NCI-H2227 (cell line): ENCODE measurements around the gene STEAP1.
A peak's percentile ranks its signal among the peaks of the same experiment; 100 is the strongest.
"Not testable (repeated sequence)": the region's sequence is repeated elsewhere in the genome, so short reads cannot be mapped to it uniquely, and the experiment has no call there.

ENCODE experiments used
- DNase-seq: peaks from one replicate; lab custom pipeline; 2025; ENCODE audit not compliant: unreplicated experiment; lab: John Stamatoyannopoulos, UW

STEAP1 gene

DNA sequence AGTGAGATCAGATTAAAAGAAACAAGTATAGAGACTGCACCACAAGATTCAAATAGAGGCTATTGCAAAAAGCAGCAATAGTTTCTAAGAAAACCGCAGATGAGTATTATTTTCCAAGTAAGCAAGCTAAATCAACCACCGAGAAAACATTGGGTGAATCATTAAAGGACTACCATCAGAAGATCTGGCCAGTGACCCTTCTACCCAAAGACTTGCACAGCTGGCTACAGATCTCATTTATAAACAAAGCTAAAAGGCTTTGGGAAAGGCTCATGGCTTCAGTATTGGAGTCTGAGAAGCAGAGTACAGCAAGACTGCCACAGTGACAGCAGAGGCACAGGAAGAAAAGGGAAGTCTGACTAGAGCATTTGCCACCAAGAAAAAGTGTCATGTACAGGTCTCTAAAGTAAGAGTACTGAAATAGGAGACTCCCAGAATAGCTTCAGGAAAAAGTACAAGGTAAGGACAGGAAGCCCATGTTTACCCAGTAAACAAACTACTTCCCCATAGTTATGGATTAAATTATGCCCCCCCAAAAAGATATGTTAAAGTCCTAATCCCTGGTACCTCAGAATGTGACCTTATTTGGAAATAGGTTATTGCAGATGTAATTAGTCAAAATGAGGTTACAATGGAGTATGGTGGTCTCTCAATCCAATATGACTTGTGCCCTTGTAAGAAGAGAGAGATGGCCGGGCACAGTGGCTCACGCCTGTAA lies 19.0 kb downstream of the STEAP1 start:
- no peak for DNase-seq

DNA sequence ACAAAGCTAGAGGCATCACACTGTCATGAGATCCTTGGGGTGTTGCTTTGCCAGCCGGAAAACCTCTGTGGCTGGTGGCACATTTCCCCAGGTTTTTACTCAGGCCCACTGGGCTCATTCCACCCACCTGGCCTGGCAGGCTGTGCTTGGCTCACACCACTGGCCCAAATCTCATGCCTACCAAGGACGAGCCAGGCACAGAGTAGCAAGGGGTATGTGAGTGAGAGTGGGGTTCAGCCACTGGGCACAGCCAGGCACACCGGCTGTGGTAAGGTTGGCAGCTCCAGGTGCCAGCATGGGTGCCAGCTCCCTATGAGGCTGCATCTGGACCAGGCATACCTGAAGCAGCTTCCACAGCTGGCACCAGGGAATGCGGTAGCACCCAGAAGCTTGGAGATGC lies 21.4 kb downstream of the STEAP1 start:
- DNase-seq: no peak

DNA sequence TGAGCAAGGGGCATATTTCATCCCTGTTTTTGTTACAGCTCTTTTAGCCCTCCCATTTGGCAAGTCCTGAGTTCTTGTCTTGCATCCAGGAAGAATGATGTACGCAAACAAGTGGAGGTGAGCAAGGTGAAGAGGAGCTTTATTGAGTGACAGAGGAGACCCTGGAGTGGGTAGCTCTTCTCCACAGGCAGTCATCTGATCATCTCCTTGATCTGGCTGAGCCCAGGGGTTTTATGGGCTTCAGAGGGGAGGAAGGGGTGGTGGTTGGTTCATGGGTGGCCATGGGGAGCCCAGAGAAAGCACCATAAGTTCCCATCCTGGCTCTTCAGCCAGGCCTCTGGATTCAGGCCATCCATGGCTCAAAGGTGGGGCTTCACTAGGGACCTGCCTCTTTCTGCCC lies 21.9 kb downstream of the STEAP1 start:
- no peak for DNase-seq

DNA sequence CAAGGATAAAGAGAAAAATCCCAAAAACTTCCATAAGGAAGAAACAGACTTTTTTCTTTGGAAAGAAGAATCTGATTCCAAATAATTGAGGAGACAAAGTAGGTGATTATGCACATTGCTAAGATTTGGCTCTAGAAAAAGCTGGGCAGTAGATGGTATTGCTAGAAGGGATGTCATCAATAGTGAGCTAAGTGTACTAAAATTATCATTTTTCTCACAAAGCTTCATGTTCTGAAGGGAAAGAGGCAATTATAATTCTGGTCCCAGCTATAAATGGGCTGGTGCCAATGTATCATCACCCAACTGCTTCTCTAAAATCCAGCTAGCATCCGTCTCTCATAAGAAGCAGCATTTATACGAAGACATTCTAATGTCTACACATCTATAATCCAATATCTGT lies 23.9 kb downstream of the STEAP1 start:
- no peak for DNase-seq

- no peak for DNase-seq
Measured at GRCh38 chr7:90178679-90179278, 24.5 kb downstream of the STEAP1 start.

DNA sequence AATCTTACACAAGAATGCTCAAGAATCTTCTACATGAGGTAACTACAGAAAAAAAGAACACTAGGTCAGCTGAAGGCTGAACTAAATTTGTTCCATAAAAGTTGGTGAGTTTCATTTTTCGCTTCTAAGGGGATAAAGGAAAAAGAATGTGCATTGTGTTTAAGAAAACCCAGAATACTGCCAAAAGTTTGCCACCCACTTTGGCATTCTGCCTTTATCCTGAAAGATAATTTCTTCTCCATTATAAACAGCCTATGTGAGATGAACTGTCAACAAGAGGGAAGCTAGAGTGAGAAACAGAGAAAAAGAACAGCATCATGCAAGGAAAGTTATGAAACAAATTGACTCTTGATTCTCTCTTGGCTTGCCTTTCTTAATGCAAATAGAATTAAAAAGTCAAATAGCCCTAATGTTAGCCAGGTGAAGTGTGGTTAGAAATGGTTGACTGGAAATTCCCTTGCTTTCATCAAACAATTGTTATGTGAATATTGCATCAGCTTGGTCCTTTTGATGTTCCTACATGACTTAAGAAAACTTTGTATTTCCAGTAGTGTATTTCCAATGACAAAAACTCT lies 25.8 kb downstream of the STEAP1 start:
- DNase-seq: no peak

- DNase-seq: no peak
Measured at GRCh38 chr7:90180649-90181048, 26.4 kb downstream of the STEAP1 start.

DNA sequence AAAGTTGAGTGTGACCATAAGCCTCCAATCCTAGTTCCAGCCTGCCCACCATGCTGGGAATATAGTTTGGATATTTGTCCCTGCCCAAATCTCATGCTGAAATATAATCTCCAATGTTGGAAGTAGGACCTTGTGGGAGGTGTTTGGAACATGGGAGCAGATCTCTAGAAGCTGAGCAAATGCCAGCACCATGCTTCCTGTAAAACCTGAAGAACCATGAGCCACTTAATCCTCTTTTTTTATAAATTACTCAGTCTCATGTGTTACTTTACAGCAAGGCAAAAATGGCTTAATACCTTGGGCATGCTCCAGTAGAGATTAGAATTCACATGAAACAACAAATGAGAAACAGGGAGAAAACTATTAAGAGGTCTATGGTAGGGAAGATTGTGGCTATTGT lies 27.2 kb downstream of the STEAP1 start:
- DNase-seq: no peak

- not testable (repeated sequence) for DNase-seq
Measured at GRCh38 chr7:90186290-90186689, 32.0 kb downstream of the STEAP1 start.

GRCh38 chr7:90187507-90188050 lies 33.3 kb downstream of the STEAP1 start:
- no peak for DNase-seq

- DNase-seq: no peak
Measured at GRCh38 chr7:90188281-90188680, 34.0 kb downstream of the STEAP1 start.

DNA sequence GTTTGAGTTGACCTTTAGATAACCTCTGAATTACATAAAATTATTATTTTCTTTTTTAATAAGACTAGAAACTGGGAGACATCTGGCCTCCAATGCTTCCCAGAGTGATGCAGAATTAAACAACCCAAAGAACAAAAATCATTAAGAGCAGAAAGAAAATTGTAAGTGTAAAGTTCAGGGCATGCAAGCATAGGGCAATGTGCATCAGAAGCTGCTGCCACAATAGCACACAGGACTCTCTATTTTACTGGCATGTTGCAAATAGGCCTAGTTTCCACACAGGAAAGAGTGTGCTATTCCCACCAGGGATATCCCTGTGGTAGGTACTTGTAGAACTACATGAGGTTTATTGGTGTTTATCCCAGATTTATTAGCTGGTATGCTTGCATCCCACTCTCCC lies 36.7 kb downstream of the STEAP1 start:
- no peak for DNase-seq

DNA sequence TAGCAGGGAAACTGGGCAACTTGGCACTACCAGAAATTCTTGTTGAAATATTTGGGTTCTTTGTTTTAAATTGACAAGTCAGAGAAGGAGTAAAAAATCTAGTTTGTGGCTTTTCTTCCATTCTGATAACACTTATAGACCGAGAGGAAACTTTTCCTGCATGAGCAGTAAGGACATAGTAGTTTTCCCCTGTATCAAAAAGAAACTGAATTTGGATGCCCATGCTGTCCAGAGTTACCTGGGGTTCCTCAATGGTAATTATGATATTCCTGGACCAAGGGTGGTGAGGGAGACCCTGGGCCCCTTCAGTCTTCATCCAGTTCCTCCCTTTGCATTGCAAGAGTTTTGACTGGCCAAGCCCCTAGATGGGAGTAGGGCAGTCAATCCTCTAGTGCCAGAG lies 37.4 kb downstream of the STEAP1 start:
- no peak for DNase-seq

DNA sequence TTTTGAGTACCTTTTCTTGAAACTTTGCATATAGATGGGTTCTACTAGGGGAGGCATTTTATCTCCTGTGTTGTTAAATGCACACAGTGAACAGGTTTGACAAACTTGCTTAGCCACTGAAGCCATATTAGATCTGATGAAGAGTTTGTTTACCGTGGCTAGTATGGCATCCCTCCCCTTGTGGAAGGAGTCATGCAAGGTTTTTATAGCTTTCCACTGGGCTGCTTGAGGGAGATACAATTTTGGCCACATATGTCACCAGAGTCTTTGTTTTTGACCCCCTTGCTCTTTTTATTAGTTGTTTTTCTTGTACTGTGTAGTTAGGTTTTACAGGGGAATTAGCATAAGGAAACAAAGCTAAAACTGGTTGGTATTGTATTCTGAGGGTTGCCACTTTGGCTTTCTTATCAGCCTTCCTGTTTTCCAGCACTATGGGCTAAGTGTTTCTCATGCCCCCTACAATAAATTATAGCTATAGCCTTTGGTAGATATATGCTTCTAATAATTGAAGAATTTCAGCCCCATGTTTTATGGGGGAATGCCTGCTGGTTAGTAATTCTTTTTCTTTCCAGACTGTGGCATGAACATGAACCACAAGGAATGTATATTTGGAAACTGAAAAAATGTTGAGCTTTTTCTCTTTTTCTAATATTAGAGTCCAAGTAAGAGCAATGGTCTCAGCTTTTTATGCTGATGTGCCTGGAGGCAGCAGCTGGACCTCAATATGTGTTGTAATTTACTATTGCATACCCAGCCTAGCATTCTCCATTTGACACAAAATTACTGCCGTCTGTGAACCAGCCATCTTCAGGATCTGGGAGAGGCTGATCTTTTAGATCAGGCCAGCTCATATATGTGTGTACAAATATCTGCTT lies 38.8 kb downstream of the STEAP1 start:
- DNase-seq: no peak

- no peak for DNase-seq
Measured at GRCh38 chr7:90194911-90195809, 40.9 kb downstream of the STEAP1 start.

GRCh38 chr7:90201500-90202195 lies 47.4 kb downstream of the STEAP1 start:
- DNase-seq: no peak

- DNase-seq: no peak
Measured at GRCh38 chr7:90207956-90208355, 53.7 kb downstream of the STEAP1 start.

GRCh38 chr7:90209776-90210175 lies 55.5 kb downstream of the STEAP1 start:
- no peak for DNase-seq

DNA sequence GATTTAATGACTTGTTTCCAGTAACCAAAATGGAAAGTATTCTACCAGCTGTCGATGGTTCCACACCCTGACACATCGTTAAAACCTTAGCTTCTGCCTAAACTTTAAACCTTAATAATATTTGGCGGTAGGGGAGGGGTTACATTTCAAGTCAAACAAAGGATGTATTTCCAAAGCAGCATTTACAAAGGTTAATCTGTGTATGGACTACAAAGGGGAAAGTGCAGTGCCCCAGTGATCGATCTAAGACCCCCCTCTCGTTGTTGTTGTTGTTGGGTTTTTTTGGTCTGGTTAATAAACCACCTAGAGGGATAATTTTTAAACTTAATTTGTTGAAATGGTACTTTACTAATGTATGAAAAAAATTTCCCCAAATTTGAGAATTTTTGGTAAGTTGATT lies 56.2 kb downstream of the STEAP1 start:
- no peak for DNase-seq

DNA sequence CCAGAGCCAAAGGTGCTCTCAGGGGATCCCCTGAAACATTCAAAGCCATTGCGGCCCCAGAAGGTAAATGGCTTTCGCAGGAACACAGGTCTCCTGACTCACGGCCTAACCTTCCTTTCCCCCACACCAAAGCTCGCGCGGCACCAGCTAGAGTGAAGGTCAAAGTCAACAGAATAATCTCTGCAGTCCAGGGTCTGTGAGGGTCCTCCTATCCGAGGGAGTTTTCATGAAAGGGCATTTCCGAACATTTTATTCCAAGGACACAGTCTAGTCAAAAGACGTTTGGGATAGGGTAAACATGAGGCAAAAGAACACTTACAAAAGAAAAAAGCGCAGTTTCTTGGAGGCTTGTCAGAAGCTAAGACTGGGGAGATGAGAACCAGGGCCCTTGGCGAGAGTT lies 56.7 kb downstream of the STEAP1 start:
- peak; percentile 27 for DNase-seq
